ENCODE results near the gene ETS2.

GRCh38 chr21:38821959-38822682 is 16.4 kb downstream of the ETS2 start:
- TF ChIP-seq CTCF (IDR thresholded peaks at IDR 0.05) (no peak), POLR2AphosphoS5 (IDR thresholded peaks at IDR 0.05) (no peak), POLR2A (IDR thresholded peaks at IDR 0.05; ENCODE audit: low read depth) (no peak)
